Endothelial cell of umbilical vein (primary cell): ENCODE results near the gene TLN1. TPM values are rescaled to one million over a fixed set of nuclear protein-coding genes. Genes with fewer than 3 reads are reported as not detected.

ENCODE experiments used
- BruUV-seq: library from RNA; stranded (reverse); fragments of 400-500 nt; replicated peaks from 2 replicates; lab custom pipeline; 2021; lab: Mats Ljungman, UMichigan
- CTCF ChIA-PET: fragments of 300-600, 350-600 bp; sonication (Branson Sonifier 250); formaldehyde crosslinking; loops from one replicate; lab custom pipeline; 2021; ENCODE audit warnings: antibody characterized with exemption, inconsistent platforms; lab: Charles Lee
- POLR2A ChIA-PET: fragments of 300-600, 350-600 bp; sonication (Branson Sonifier 250); formaldehyde crosslinking; loops from one replicate; lab custom pipeline; 2021; ENCODE audit warnings: antibody characterized with exemption, inconsistent platforms; lab: Charles Lee
- DNase-seq: peaks from one replicate; pipeline ENCODE4 v3.0.0-alpha.2; 2011; ENCODE audit warnings: low read depth, low spot score
- FAIRE-seq: peaks from 2 replicates; lab custom pipeline; 2011; peaks lifted over from hg19 to GRCh38; lab: Jason Lieb, UNC
- H2AFZ ChIP-seq: 2 replicates; pipeline ENCODE4 v1.6.0; 2012; ENCODE audit warnings: low read depth, low read length, control low read depth, inconsistent platforms
- H3K27ac ChIP-seq: 2 replicates; pipeline ENCODE4 v1.5.1; 2011; ENCODE audit warnings: low read depth, mild to moderate bottlenecking, control low read depth, low read length, moderate library complexity; ENCODE audit not compliant: insufficient read depth
- H3K27me3 ChIP-seq, 2 experiments: 2 replicates each; pipeline versions ENCODE4 v1.6.0 to v1.6.1; 2011; ENCODE audit warnings: low read length in 2 of 2, mixed read lengths in 1 of 2; ENCODE audit not compliant: control insufficient read depth in 2 of 2, insufficient read depth in 2 of 2
- H3K36me3 ChIP-seq, 2 experiments: 2 replicates in 1 of 2; 3 replicates in 1 of 2; pipeline ENCODE4 v1.5.1; 2011; ENCODE audit warnings: low read length in 2 of 2, mild to moderate bottlenecking in 1 of 2, moderate library complexity in 1 of 2; ENCODE audit not compliant: control insufficient read depth in 2 of 2, insufficient read depth in 2 of 2; ENCODE audit errors: extremely low read depth in 1 of 2
- H3K4me1 ChIP-seq: 3 replicates; pipeline ENCODE4 v1.5.1; 2011; ENCODE audit warnings: mild to moderate bottlenecking, low read length; ENCODE audit not compliant: control insufficient read depth, insufficient read depth; ENCODE audit errors: extremely low read depth
- H3K4me2 ChIP-seq: 2 replicates; pipeline ENCODE4 v1.6.1; 2011; ENCODE audit warnings: low read length, control low read depth, mixed read lengths; ENCODE audit not compliant: insufficient read depth
- H3K4me3 ChIP-seq, 3 experiments: fragments of 200-600 bp in 1 of 3; sonication (generic), shearing (Covaris generic) in 1 of 3; replicated peaks in 1 of 3; 2 replicates each; pipeline ENCODE4 v1.5.1; 2011 to 2016; ENCODE audit warnings: control low read depth in 3 of 3, low read length in 3 of 3, mild to moderate bottlenecking in 2 of 3, inconsistent platforms in 1 of 3, low read depth in 1 of 3, moderate library complexity in 1 of 3; ENCODE audit not compliant: insufficient read depth in 1 of 3
- H3K79me2 ChIP-seq: 2 replicates; pipeline ENCODE4 v1.6.0; 2012; ENCODE audit warnings: low read length, inconsistent platforms; ENCODE audit not compliant: control insufficient read depth, insufficient read depth
- H3K9ac ChIP-seq: replicated peaks from 2 replicates; pipeline ENCODE3; 2011; ENCODE audit warnings: low read length, control low read depth; ENCODE audit not compliant: insufficient read depth; ENCODE audit errors: extremely low read depth
- H3K9me1 ChIP-seq: replicated peaks from 3 replicates; pipeline ENCODE4 v1.6.0; 2011; ENCODE audit warnings: mild to moderate bottlenecking, low read length; ENCODE audit not compliant: control insufficient read depth, insufficient read depth; ENCODE audit errors: extremely low read depth
- H3K9me3 ChIP-seq: replicated peaks from 2 replicates; pipeline ENCODE4 v1.5.1; 2012; ENCODE audit warnings: low read length, inconsistent platforms; ENCODE audit not compliant: control insufficient read depth, insufficient read depth
- H4K20me1 ChIP-seq: replicated peaks from 2 replicates; pipeline ENCODE3; 2011; ENCODE audit warnings: mild to moderate bottlenecking, low read length; ENCODE audit not compliant: control insufficient read depth, insufficient read depth; ENCODE audit errors: extremely low read depth
- CTCF ChIP-seq, 2 donors: IDR thresholded peaks; 1 replicate in 1 of 2; 2 replicates in 1 of 2; pipeline ENCODE4 v1.5.1; 2011; ENCODE audit warnings: low read length in 2 of 2, mild to moderate bottlenecking in 2 of 2, moderate library complexity in 2 of 2, control low read depth in 1 of 2, inconsistent platforms in 1 of 2, low read depth in 1 of 2; ENCODE audit not compliant: insufficient read depth in 1 of 2; ENCODE audit errors: extremely low read depth in 1 of 2
- FOS ChIP-seq: IDR thresholded peaks from 2 replicates; pipeline ENCODE4 v1.6.1; 2011; ENCODE audit warnings: mild to moderate bottlenecking, low read length, moderate library complexity, borderline replicate concordance; ENCODE audit not compliant: insufficient read depth
- MYC ChIP-seq: IDR thresholded peaks from one replicate; pipeline ENCODE4 v1.6.1; 2011; ENCODE audit warnings: mild to moderate bottlenecking, low read depth, low read length
- dilution Hi-C: fragments of 300-500 bp; cut with MboI; formaldehyde crosslinking; loops from one replicate; pipeline ENCODE4 v1.15.0; 2019; ENCODE audit warnings: low sequenced_read_pairs; ENCODE audit not compliant: extremely low pct_ligation_motif_present
- intact Hi-C: fragments of 100-400 bp; cut with micrococcal nuclease; formaldehyde crosslinking; loops from one replicate; pipeline ENCODE4 v1.10.0; 2022
- polyA plus RNA-seq, 4 experiments: library from polyadenylated mRNA; depleted of rRNA in 3 of 4; stranded (reverse) in 3 of 4; unstranded in 1 of 4; fragments of >200 nt; gene quantifications; 2 replicates each; pipeline versions ENCODE4 v1.2.1 to v1.2.3, GENCODE V29; 2011 to 2012; ENCODE audit warnings: missing spikeins in 1 of 4
- total RNA-seq: library from RNA; stranded (reverse); gene quantifications from 2 replicates; pipeline ENCODE4 v1.2.3, GENCODE V29; 2021

TLN1 gene
- total and polyA plus RNA-seq, 2 donors (not counting 3 experiments of a cell fraction or from before 2014, with no cell fraction given), result 120 to 450 TPM

DNA sequence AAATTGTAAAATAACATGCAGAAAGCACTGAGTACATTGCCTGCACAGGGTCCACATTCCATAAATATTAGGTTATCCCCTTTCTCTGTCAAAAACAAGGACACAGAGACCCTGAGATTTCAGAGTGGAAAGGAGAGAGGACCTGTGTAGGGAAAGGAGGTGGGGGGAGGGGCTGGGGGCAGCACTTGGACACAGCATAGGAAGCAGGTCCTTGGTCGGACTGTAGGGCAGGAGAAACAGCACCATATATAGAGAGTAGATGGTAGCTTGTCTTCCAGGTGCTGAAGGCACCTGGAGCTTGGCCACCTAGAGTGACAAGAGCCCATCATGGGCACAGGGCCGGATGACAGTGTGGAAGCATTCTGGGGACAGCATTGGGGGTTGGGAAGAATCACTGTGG is 44.7 kb downstream of the TLN1 start:
- Histone ChIP-seq H3K27ac (no peak overlapping the region), H3K9me3 (no peaks in the 10 kb centered on the region), H3K79me2 (peaks cover 36% of the 10 kb centered on the region), H3K27me3 (no peaks in the 10 kb centered on the region), H3K9me1 (no peaks in the 10 kb centered on the region), H4K20me1 (no peaks in the 10 kb centered on the region), H3K4me3 (no peak overlapping the region), H3K9ac (no peak overlapping the region), H2AFZ (no peak overlapping the region), H3K4me2 (no peak overlapping the region), H3K4me1 (peaks cover 28% of the 10 kb centered on the region), H3K36me3 (peaks cover 7 to 24% of the 10 kb centered on the region in 2 experiments)
- no peak for TF ChIP-seq MYC
- TF ChIP-seq FOS, result no peak
- TF ChIP-seq CTCF (IDR thresholded peaks at IDR 0.05; ENCODE audit: extremely low read depth in 1 of 2, insufficient read depth in 1 of 2, low read depth in 1 of 2, low read length in 2 of 2), result no peak
- intact Hi-C loops, result no loop called here
- ChIA-PET POLR2A (interaction anchor here (1.2 kb wide), 1 partner anchor 29 kb away, joined by 4 read pairs; the partner anchor contains the start of genes CCDC107 and RMRP), CTCF (interaction anchor here (2.0 to 13.5 kb wide), 2 partner anchors 10 to 26 kb away, joined by 16 to 227 read pairs; partner anchors contain the start of genes ARHGEF39, CCDC107 and RMRP)
- no peak for FAIRE-seq
- no TSS peak for BruUV-seq
- dilution Hi-C loops, result no loop called here
- no peak for DNase-seq
